Astrocyte of the cerebellum (primary cell): ENCODE data around the gene C2CD4A.
A peak's percentile ranks its signal among the peaks of the same experiment; 100 is the strongest.

Experiments
- DNase-seq: peaks from one replicate; pipeline ENCODE4 v3.0.0-alpha.2; 2011; ENCODE audit warnings: low read depth
- H3K4me3 ChIP-seq: 2 replicates; pipeline ENCODE4 v1.5.1; 2011; ENCODE audit warnings: mild to moderate bottlenecking, low read depth, low read length, moderate library complexity
- CTCF ChIP-seq: IDR thresholded peaks from 2 replicates; pipeline ENCODE4 v1.5.1; 2012; ENCODE audit warnings: low read length, low read depth, moderate library complexity, mild to moderate bottlenecking; ENCODE audit errors: missing control alignments
- in situ Hi-C: cut with HindIII; loops from 2 replicates; pipeline ENCODE4 v1.10.0; 2017; ENCODE audit warnings: low sequenced_read_pairs

Gene C2CD4A

DNA sequence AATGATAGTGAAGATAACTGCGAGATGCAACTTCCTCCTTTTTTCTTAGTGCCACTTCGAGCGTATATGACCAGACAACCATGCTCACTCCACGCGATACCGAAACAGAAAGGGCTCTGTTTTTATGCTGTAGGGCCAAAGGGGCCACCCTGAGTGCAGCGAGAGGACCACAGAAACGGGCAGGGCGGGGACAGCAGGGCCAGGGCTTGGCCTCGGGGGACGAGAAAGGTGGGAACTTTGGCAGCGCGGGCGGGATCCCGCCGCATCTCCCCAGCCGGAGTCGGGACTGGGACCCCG, 7.0 kb upstream of the C2CD4A start:
- H3K4me3 ChIP-seq: peak overlapping the region; percentile 91
- in situ Hi-C loops: no loop called here
- no peak for TF ChIP-seq CTCF
- DNase-seq: peak; percentile 15

GRCh38 chr15:62060113-62060895, 6.5 kb upstream of the C2CD4A start, which contains the start of gene VPS13C:
Gene VPS13C, minus strand, starts transcription at chr15:62060447. Its CDS starts 73 bp downstream, at chr15:62060374.
- TF ChIP-seq CTCF: peak; percentile 79
- DNase-seq: peak; percentile 79
- H3K4me3 ChIP-seq: peak within 1 kb of the TSS; percentile 91
- in situ Hi-C loops: no loop called here

- no peak for DNase-seq
- H3K4me3 ChIP-seq: peak overlapping the region; percentile 91
- no peak for TF ChIP-seq CTCF
- in situ Hi-C loops: no loop called here
These were observed 5.9 kb upstream of the C2CD4A start for GRCh38 chr15:62060896-62061280.

DNA sequence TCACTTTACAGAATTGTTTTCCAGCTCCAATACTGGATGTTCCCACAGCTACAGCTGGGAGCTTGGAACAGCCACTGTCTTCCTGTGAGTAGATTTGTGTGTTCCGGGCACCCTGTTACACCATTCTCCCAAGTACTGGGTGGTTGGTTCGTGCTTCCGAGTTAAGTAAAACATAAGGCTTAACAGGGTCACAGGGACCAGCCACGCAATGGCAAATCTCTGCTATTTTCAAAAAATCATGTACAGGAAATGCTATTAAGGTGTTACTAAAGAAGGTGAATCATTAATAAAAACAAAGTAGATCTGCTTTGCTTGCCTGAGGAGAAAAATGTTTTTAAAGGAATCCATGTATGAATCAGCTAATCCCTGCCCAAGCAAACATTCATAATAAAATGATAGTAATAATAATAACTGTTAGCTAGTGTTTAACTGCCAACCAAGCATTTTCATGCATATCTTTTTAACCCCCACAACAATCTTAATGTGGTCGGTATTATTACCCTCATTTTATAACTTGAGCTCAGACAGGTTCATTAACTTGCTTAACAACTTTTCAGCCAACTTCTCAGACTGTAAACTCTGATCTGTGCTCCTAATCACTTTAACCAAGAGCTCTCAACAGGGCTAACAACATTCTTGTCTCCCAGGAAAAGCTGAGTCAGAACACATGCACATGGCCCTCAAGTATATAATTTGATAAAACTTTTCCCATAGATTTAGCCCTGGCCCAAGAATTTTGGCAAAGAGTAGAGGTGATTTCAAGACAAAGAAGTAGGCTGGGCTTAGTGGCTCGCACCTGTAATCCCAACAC, 2.7 kb upstream of the C2CD4A start:
- TF ChIP-seq CTCF: no peak
- in situ Hi-C loops: no loop called here
- H3K4me3 ChIP-seq: no peak overlapping the region
- no peak for DNase-seq

GRCh38 chr15:62067448-62068044, 769 bp downstream of the C2CD4A start:
- peak overlapping the region; percentile 25 for H3K4me3 ChIP-seq
- TF ChIP-seq CTCF: no peak
- in situ Hi-C loops: no loop called here
- no peak for DNase-seq

- in situ Hi-C loops: no loop called here
- no peak for DNase-seq
These were observed 1.5 kb downstream of the C2CD4A start for GRCh38 chr15:62068071-62068809.

More at GRCh38 chr15:62068071-62068809, 1.5 kb downstream of the C2CD4A start:
- TF ChIP-seq CTCF: peak; percentile 6
- H3K4me3 ChIP-seq: peak overlapping the region; percentile 20
